GM13977 (cell line): ENCODE data around the gene C18orf63.
"Not testable (repeated sequence)": the region's sequence is repeated elsewhere in the genome, so short reads cannot be mapped to it uniquely, and the experiment has no call there.

ENCODE experiments used
- DNase-seq: peaks from one replicate; pipeline ENCODE4 v3.0.0; 2012; ENCODE audit warnings: low spot score
- CTCF ChIP-seq: IDR thresholded peaks from 2 replicates; pipeline ENCODE4 v1.5.1; 2012; ENCODE audit warnings: mild to moderate bottlenecking, control low read depth; ENCODE audit not compliant: insufficient read depth; ENCODE audit errors: extremely low read depth, missing control alignments
- in situ Hi-C: fragments of 300-500 bp; cut with MboI; formaldehyde crosslinking; loops from one replicate; pipeline ENCODE4 v1.12.0; 2022; ENCODE audit warnings: low sequenced_read_pairs, low pct_unique_long_range_greater_than_20kb, mixed read lengths, inconsistent platforms; ENCODE audit not compliant: unreplicated experiment

Gene C18orf63

GRCh38 chr18:74281980-74282754, 33.5 kb upstream of the C18orf63 start:
- in situ Hi-C loops, result no loop called here
- DNase-seq, result no peak
- no peak for TF ChIP-seq CTCF

- TF ChIP-seq CTCF, result no peak
- DNase-seq, result no peak
- in situ Hi-C loops, result no loop called here
These were observed 32.7 kb upstream of the C18orf63 start for GRCh38 chr18:74282755-74283554.

- in situ Hi-C loops, result no loop called here
- no peak for DNase-seq
- no peak for TF ChIP-seq CTCF
These were observed 32.0 kb upstream of the C18orf63 start for GRCh38 chr18:74283646-74284045.

- no peak for DNase-seq
- no peak for TF ChIP-seq CTCF
- in situ Hi-C loops, result no loop called here
These were observed 31.3 kb upstream of the C18orf63 start for GRCh38 chr18:74284191-74284979.

GRCh38 chr18:74284980-74285355, 30.7 kb upstream of the C18orf63 start:
- in situ Hi-C loops, result no loop called here
- no peak for DNase-seq
- TF ChIP-seq CTCF, result no peak

DNA sequence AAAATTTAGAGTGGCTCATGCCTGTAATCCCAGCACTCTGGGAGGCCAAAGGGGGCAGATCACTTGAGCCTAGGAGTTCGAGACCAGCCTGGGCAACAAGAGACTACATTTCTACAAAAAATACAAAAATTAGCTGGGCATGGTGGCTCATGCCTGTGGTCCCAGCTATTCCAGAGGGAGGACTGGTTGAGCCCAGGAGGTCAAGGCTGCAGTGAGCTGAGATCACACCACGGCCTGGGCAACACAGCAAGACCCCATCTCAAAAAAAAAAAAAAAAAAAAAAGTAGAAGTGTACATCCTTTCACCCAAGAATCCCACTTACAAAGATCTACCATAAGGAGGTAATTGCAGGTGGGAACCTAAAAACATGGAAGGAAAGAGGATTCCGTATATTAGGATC, 30.1 kb upstream of the C18orf63 start:
- DNase-seq, in situ Hi-C loops: not testable (repeated sequence)
